Left ventricle myocardium inferior (tissue), 1 donor: ENCODE measurements around the gene HES4. TPM values are rescaled to one million over a fixed set of nuclear protein-coding genes. Genes with fewer than 3 reads are reported as not detected.

ENCODE experiments used
- DNase-seq: peaks from one replicate; pipeline ENCODE4 v3.0.0-alpha.2; 2020
- H3K27ac ChIP-seq: fragments of 200-600 bp; replicated peaks from 2 replicates; pipeline ENCODE4 v1.8.0; 2021
- H3K27me3 ChIP-seq: fragments of 200-600 bp; 2 replicates; pipeline ENCODE4 v1.8.0; 2021; ENCODE audit warnings: low read depth
- H3K36me3 ChIP-seq: fragments of 200-600 bp; 2 replicates; pipeline ENCODE4 v1.8.0; 2021
- H3K4me1 ChIP-seq: fragments of 200-600 bp; 2 replicates; pipeline ENCODE4 v1.8.0; 2021
- H3K4me3 ChIP-seq: fragments of 200-600 bp; 2 replicates; pipeline ENCODE4 v1.8.0; 2021; ENCODE audit warnings: mild to moderate bottlenecking, moderate library complexity
- H3K9me3 ChIP-seq: fragments of 200-600 bp; replicated peaks from 2 replicates; pipeline ENCODE4 v1.8.0; 2021
- CTCF ChIP-seq: fragments of 200-600 bp; IDR thresholded peaks from 2 replicates; pipeline ENCODE4 v1.8.0; 2021; ENCODE audit warnings: antibody characterized with exemption, mild to moderate bottlenecking, borderline replicate concordance
- intact Hi-C: fragments of 100-400 bp; cut with micrococcal nuclease; formaldehyde crosslinking; loops from one replicate; pipeline ENCODE4 v1.11.0; 2022
- total RNA-seq: library from RNA; stranded (reverse); fragmentation: NEBNext Ultra II Directional; extraction: Animal tissue kit (Norgen Biotek cat#: 25700); gene quantifications from one replicate; pipeline ENCODE4 v1.2.1, GENCODE V29; 2021
- donor health status: DM: no; HTN: yes; CAD: no; lungs with severe emphysema.

HES4 gene
- total RNA-seq, 1 donor from 2014 or later = 34.0 TPM

- DNase-seq = no peak
- Histone ChIP-seq H3K36me3 (peaks cover 7% of the 10 kb centered on the region), H3K4me3 (no peak overlapping the region), H3K9me3 (no peaks in the 10 kb centered on the region), H3K27ac (no peak overlapping the region), H3K4me1 (peaks cover 35% of the 10 kb centered on the region), H3K27me3 (peaks cover 27% of the 10 kb centered on the region)
- intact Hi-C loops = no loop called here
- no peak for TF ChIP-seq CTCF
These were observed 35.0 kb downstream of the HES4 start for GRCh38 chr1:964691-965525.

- H3K36me3 ChIP-seq = peaks cover 7% of the 10 kb centered on the region
- peaks cover 43% of the 10 kb centered on the region for H3K4me1 ChIP-seq
- peaks cover 18% of the 10 kb centered on the region for H3K27me3 ChIP-seq
- H3K9me3 ChIP-seq = no peaks in the 10 kb centered on the region
- no peak for TF ChIP-seq CTCF
- H3K4me3 ChIP-seq = no peak overlapping the region
- no peak for DNase-seq
- no peak overlapping the region for H3K27ac ChIP-seq
- intact Hi-C loops = no loop called here
These were observed 36.0 kb downstream of the HES4 start for GRCh38 chr1:963746-964525.

- intact Hi-C loops = no loop called here
- H3K4me3 ChIP-seq = no peak overlapping the region
- H3K4me1 ChIP-seq = peaks cover 49% of the 10 kb centered on the region
- peaks cover 7% of the 10 kb centered on the region for H3K36me3 ChIP-seq
- peaks cover 11% of the 10 kb centered on the region for H3K27me3 ChIP-seq
- TF ChIP-seq CTCF = no peak
- DNase-seq = no peak
- no peaks in the 10 kb centered on the region for H3K9me3 ChIP-seq
- H3K27ac ChIP-seq = no peak overlapping the region
These were observed 36.6 kb downstream of the HES4 start for GRCh38 chr1:963301-963651.

GRCh38 chr1:962381-963300 is 37.3 kb downstream of the HES4 start:
- H3K4me3 ChIP-seq = no peak overlapping the region
- peaks cover 5% of the 10 kb centered on the region for H3K27me3 ChIP-seq
- no peak for DNase-seq
- H3K27ac ChIP-seq = no peak overlapping the region
- peaks cover 56% of the 10 kb centered on the region for H3K4me1 ChIP-seq
- no peak for TF ChIP-seq CTCF
- H3K36me3 ChIP-seq = peaks cover 7% of the 10 kb centered on the region
- H3K9me3 ChIP-seq = no peaks in the 10 kb centered on the region
- intact Hi-C loops = no loop called here

- peaks cover 52% of the 10 kb centered on the region for H3K4me1 ChIP-seq
- H3K27ac ChIP-seq = no peak overlapping the region
- no peak for TF ChIP-seq CTCF
- no peaks in the 10 kb centered on the region for H3K9me3 ChIP-seq
- intact Hi-C loops = no loop called here
- peak overlapping the region; percentile 100 for H3K4me3 ChIP-seq
- peaks cover 19% of the 10 kb centered on the region for H3K36me3 ChIP-seq
- no peaks in the 10 kb centered on the region for H3K27me3 ChIP-seq
- no peak for DNase-seq
These were observed 38.7 kb downstream of the HES4 start for GRCh38 chr1:961132-961669.
